ENCODE measurements around the gene HUNK. TPM values are rescaled to one million over a fixed set of nuclear protein-coding genes. Genes with fewer than 3 reads are reported as not detected.

HUNK gene
- total RNA-seq, 2 experiments from 2014 or later: not detected

DNA sequence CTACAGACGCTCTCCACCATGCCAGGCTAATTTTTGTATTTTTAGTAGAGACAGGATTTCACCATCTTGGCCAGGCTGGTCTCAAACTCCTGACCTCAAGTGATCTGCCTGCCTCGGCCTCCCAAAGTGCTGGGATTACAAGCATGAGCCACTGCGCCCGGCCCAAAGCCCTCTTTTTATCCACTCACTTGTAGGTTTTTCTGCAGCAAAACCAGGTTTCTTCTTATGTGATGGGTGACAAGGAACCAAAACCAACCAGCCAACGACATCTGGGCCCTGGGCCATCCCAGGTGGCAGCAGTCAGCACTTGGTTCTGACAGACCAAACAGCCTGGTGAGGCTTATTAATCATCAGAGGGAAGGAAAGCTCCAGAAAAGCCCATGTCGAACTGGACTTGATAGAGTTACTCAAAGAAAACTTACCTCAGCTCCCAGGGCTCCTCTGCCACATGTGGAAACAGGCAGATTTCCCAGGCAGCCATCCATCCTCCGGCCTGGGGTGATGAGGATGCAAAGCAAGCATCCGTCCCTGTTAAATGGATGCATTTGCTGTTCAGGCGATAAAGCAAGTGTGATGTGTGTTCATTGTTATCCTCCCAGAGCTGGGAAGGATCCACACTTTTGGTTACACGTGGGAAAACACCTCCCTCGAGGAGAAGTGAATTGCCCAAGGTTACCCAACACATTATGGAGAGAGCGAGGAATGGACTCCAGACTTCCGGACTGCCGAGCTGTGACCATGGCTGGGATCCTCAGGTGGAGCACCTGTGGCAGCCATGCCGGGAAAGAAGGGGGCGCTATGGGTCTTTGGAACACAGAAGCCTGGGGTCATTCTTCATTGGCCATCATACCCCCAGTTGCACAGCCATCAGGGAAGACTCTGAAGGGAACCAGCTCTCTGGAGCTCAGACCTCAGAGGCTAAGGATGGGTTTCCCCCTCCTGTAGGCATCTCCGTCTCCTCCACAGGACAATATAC, 118.8 kb downstream of the HUNK start:
- Histone ChIP-seq H3K4me3 (ENCODE audit: low read length) (no peak overlapping the region), H3K9me3 (ENCODE audit: control insufficient read depth in 1 of 2, insufficient read depth in 1 of 2, low read length in 2 of 2) (no peaks in the 10 kb centered on the region), H3K27me3 (ENCODE audit: control insufficient read depth in 1 of 2, insufficient read depth in 2 of 2, low read length in 2 of 2) (peaks cover 0 to 3% of the 10 kb centered on the region in 2 experiments), H3K4me1 (ENCODE audit: insufficient read depth, low read length) (no peaks in the 10 kb centered on the region), H3K36me3 (ENCODE audit: insufficient read depth, low read length) (no peaks in the 10 kb centered on the region), H3K27ac (ENCODE audit: low read depth in 1 of 2, low read length in 2 of 2) (no peak overlapping the region)
- ATAC-seq (ENCODE audit: poor library complexity): no peak
- Mint-ChIP-seq H3K27me3 (peaks cover 22% of the 10 kb centered on the region), H3K4me1 (ENCODE audit: low read depth) (no peaks in the 10 kb centered on the region), H3K27ac (no peak overlapping the region), H3K9me3 (no peaks in the 10 kb centered on the region), H3K4me3 (no peak overlapping the region), H3K36me3 (ENCODE audit: low read depth) (no peaks in the 10 kb centered on the region)
- DNase-seq: no peak
- intact Hi-C loops (cut with DNase I, micrococcal nuclease): no loop called here
- ChIA-PET CTCF (no interaction called here), POLR2A (no interaction called here)
- TF ChIP-seq, protein P1, sequence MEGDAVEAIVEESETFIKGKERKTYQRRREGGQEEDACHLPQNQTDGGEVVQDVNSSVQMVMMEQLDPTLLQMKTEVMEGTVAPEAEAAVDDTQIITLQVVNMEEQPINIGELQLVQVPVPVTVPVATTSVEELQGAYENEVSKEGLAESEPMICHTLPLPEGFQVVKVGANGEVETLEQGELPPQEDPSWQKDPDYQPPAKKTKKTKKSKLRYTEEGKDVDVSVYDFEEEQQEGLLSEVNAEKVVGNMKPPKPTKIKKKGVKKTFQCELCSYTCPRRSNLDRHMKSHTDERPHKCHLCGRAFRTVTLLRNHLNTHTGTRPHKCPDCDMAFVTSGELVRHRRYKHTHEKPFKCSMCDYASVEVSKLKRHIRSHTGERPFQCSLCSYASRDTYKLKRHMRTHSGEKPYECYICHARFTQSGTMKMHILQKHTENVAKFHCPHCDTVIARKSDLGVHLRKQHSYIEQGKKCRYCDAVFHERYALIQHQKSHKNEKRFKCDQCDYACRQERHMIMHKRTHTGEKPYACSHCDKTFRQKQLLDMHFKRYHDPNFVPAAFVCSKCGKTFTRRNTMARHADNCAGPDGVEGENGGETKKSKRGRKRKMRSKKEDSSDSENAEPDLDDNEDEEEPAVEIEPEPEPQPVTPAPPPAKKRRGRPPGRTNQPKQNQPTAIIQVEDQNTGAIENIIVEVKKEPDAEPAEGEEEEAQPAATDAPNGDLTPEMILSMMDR (IDR thresholded peaks at IDR 0.05): no peak

DNA sequence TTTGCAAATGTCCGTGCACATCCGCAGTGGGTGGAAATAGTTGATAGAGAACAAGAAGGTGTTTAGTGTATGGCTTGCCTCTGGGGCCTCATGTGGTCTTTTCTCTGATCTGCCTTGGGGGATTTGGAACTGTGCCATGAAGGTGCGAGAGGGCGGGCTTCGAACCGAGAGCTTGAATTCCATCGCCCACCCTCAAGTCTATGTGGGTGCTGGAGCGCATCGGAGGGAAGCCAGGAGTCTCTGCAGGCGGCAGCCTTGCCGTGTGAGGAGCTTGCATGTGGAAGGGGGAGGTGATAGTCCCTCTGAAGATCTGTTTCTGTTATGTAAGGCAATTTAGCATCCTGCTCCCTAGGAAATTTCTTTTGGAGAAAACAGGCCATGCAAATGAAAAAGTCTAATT, 119.6 kb downstream of the HUNK start:
- no peaks in the 10 kb centered on the region for H3K36me3 ChIP-seq (ENCODE audit: insufficient read depth, low read length)
- no peak for ATAC-seq (ENCODE audit: poor library complexity)
- peaks cover 0 to 3% of the 10 kb centered on the region in 2 experiments for H3K27me3 ChIP-seq (ENCODE audit: control insufficient read depth in 1 of 2, insufficient read depth in 2 of 2, low read length in 2 of 2)
- no peaks in the 10 kb centered on the region for H3K4me1 Mint-ChIP-seq (ENCODE audit: low read depth)
- no peak overlapping the region for H3K27ac Mint-ChIP-seq
- DNase-seq: no peak
- no peak overlapping the region for H3K27ac ChIP-seq (ENCODE audit: low read depth in 1 of 2, low read length in 2 of 2)
- H3K9me3 ChIP-seq (ENCODE audit: control insufficient read depth in 1 of 2, insufficient read depth in 1 of 2, low read length in 2 of 2): no peaks in the 10 kb centered on the region
- H3K36me3 Mint-ChIP-seq (ENCODE audit: low read depth): no peaks in the 10 kb centered on the region
- ChIA-PET POLR2A (no interaction called here), CTCF (no interaction called here)
- H3K9me3 Mint-ChIP-seq: no peaks in the 10 kb centered on the region
- H3K4me1 ChIP-seq (ENCODE audit: insufficient read depth, low read length): no peaks in the 10 kb centered on the region
- peaks cover 15% of the 10 kb centered on the region for H3K27me3 Mint-ChIP-seq
- TF ChIP-seq, protein P1 (IDR thresholded peaks at IDR 0.05): no peak
- H3K4me3 Mint-ChIP-seq: no peak overlapping the region
- intact Hi-C loops (cut with DNase I, micrococcal nuclease): no loop called here
- no peak overlapping the region for H3K4me3 ChIP-seq (ENCODE audit: low read length)

DNA sequence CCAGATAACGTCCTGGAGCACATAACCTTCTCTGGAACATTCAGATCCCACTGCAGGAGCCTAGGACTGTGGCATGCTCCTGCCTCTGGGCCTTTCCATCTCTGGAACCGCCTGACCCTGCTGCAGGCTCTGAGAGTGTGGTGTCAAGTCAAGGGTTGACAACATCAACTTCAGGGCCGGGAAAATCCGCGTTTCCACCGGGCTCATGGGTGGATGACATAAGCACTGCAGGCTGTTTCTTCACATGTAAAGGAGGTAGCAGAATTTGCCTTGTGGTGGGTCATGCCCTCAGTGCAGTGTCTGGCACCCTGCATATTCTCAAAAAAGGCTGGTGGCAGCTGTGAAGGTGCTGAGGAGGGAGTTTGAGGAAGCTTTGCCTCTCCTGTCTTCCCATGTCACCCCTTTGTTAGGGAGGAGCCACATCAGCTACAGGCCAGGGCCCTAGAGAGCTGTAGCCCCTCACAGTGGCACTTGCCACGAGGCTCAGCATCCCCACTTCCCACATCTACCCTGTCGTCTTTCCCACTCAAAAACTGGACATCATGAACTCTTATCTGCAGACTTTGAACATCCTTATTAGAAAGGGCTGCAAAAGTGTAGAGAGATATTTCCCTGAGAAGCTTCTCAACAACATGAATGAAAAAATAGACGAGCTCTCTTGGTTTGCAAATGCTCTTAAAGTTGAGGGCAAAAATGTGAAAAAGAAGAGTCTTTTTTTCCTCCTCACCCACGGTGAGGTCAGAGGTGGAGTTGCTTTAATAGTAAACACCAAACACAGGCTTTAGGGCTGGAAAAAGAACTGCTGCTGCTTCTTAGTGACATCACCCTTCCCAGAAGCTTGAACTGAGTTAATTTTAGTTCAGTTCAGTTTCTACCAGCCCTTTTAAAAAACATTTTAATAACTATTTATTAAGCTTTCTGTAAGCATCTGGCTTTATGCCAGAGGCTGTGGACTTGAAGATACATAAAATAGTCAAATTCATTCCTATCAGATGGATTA, 121.3 kb downstream of the HUNK start:
- H3K27me3 ChIP-seq (ENCODE audit: control insufficient read depth in 1 of 2, insufficient read depth in 2 of 2, low read length in 2 of 2): no peaks in the 10 kb centered on the region
- no peak overlapping the region for H3K27ac Mint-ChIP-seq
- peaks cover 0 to 10% of the 10 kb centered on the region in 2 experiments for H3K9me3 ChIP-seq (ENCODE audit: control insufficient read depth in 1 of 2, insufficient read depth in 1 of 2, low read length in 2 of 2)
- intact Hi-C loops (cut with DNase I, micrococcal nuclease): no loop called here
- ChIA-PET CTCF (no interaction called here), POLR2A (no interaction called here)
- H3K4me3 Mint-ChIP-seq: no peak overlapping the region
- no peak overlapping the region for H3K27ac ChIP-seq (ENCODE audit: low read depth in 1 of 2, low read length in 2 of 2)
- no peaks in the 10 kb centered on the region for H3K4me1 ChIP-seq (ENCODE audit: insufficient read depth, low read length)
- no peaks in the 10 kb centered on the region for H3K9me3 Mint-ChIP-seq
- H3K27me3 Mint-ChIP-seq: peaks cover 14% of the 10 kb centered on the region
- H3K4me3 ChIP-seq (ENCODE audit: low read length): no peak overlapping the region
- H3K36me3 Mint-ChIP-seq (ENCODE audit: low read depth): no peaks in the 10 kb centered on the region
- H3K4me1 Mint-ChIP-seq (ENCODE audit: low read depth): no peaks in the 10 kb centered on the region
- TF ChIP-seq, protein P1 (IDR thresholded peaks at IDR 0.05): no peak
- H3K36me3 ChIP-seq (ENCODE audit: insufficient read depth, low read length): no peaks in the 10 kb centered on the region
- DNase-seq (no peak), ATAC-seq (ENCODE audit: poor library complexity) (no peak)

Measured in CD4-positive, alpha-beta T cell (primary cell).